ENCODE data around the gene LHCGR. TPM values are rescaled to one million over a fixed set of nuclear protein-coding genes. Genes with fewer than 3 reads are reported as not detected.

The LHCGR gene
- total RNA-seq, 2 experiments from 2014 or later = not detected

- H3K36me3 Mint-ChIP-seq (ENCODE audit: low read depth) = no peaks in the 10 kb centered on the region
- POLR2A ChIA-PET = no interaction called here
- H3K4me1 Mint-ChIP-seq (ENCODE audit: low read depth) = no peaks in the 10 kb centered on the region
- intact Hi-C loops (cut with micrococcal nuclease) = no loop called here
- no peak overlapping the region for H3K27ac Mint-ChIP-seq
- DNase-seq = no peak
- CTCF ChIA-PET = no interaction called here
- TF ChIP-seq CTCF (IDR thresholded peaks at IDR 0.05) = no peak
- H3K9me3 Mint-ChIP-seq = no peaks in the 10 kb centered on the region
- no peak for ATAC-seq
- H3K27me3 Mint-ChIP-seq = peaks cover 5% of the 10 kb centered on the region
- H3K4me3 Mint-ChIP-seq = no peak overlapping the region
These were observed 35.9 kb downstream of the LHCGR start for GRCh38 chr2:48719480-48720177.

GRCh38 chr2:48717846-48718245 lies 37.7 kb downstream of the LHCGR start:
- ChIA-PET POLR2A (no interaction called here), CTCF (no interaction called here)
- no peaks in the 10 kb centered on the region for H3K36me3 Mint-ChIP-seq (ENCODE audit: low read depth)
- H3K27ac Mint-ChIP-seq = no peak overlapping the region
- DNase-seq (no peak), ATAC-seq (no peak)
- intact Hi-C loops (cut with micrococcal nuclease) = no loop called here
- peaks cover 5% of the 10 kb centered on the region for H3K27me3 Mint-ChIP-seq
- no peak overlapping the region for H3K4me3 Mint-ChIP-seq
- no peaks in the 10 kb centered on the region for H3K9me3 Mint-ChIP-seq
- TF ChIP-seq CTCF (IDR thresholded peaks at IDR 0.05) = no peak
- no peaks in the 10 kb centered on the region for H3K4me1 Mint-ChIP-seq (ENCODE audit: low read depth)

- intact Hi-C loops (cut with micrococcal nuclease) = no loop called here
- POLR2A ChIA-PET = no interaction called here
- H3K4me3 Mint-ChIP-seq = no peak overlapping the region
- H3K4me1 Mint-ChIP-seq (ENCODE audit: low read depth) = no peaks in the 10 kb centered on the region
- H3K27ac Mint-ChIP-seq = no peak overlapping the region
- CTCF ChIA-PET = interaction anchor here (0.7 to 1.5 kb wide), 2 partner anchors 115 to 1572 kb away, joined by 3 read pairs; no protein-coding TSS in a partner anchor
- peaks cover 7% of the 10 kb centered on the region for H3K27me3 Mint-ChIP-seq
- no peaks in the 10 kb centered on the region for H3K9me3 Mint-ChIP-seq
- DNase-seq = no peak
- H3K36me3 Mint-ChIP-seq (ENCODE audit: low read depth) = no peaks in the 10 kb centered on the region
- no peak for TF ChIP-seq CTCF (IDR thresholded peaks at IDR 0.05)
- ATAC-seq = no peak
These were observed 39.6 kb downstream of the LHCGR start for GRCh38 chr2:48715956-48716355.

- TF ChIP-seq CTCF (IDR thresholded peaks at IDR 0.05) = no peak
- POLR2A ChIA-PET = no interaction called here
- no peak overlapping the region for H3K4me3 Mint-ChIP-seq
- H3K36me3 Mint-ChIP-seq (ENCODE audit: low read depth) = no peaks in the 10 kb centered on the region
- CTCF ChIA-PET = no interaction called here
- intact Hi-C loops (cut with micrococcal nuclease) = no loop called here
- H3K27me3 Mint-ChIP-seq = peaks cover 7% of the 10 kb centered on the region
- DNase-seq (no peak), ATAC-seq (no peak)
- no peaks in the 10 kb centered on the region for H3K9me3 Mint-ChIP-seq
- no peak overlapping the region for H3K27ac Mint-ChIP-seq
- H3K4me1 Mint-ChIP-seq (ENCODE audit: low read depth) = no peaks in the 10 kb centered on the region
These were observed 40.3 kb downstream of the LHCGR start for GRCh38 chr2:48715042-48715899.

- CTCF ChIA-PET = no interaction called here
- H3K36me3 Mint-ChIP-seq (ENCODE audit: low read depth) = no peaks in the 10 kb centered on the region
These were observed 41.3 kb downstream of the LHCGR start for GRCh38 chr2:48714245-48714644.

More at GRCh38 chr2:48714245-48714644, 41.3 kb downstream of the LHCGR start:
- peaks cover 7% of the 10 kb centered on the region for H3K27me3 Mint-ChIP-seq
- ATAC-seq = no peak
- intact Hi-C loops (cut with micrococcal nuclease) = no loop called here
- H3K4me1 Mint-ChIP-seq (ENCODE audit: low read depth) = no peaks in the 10 kb centered on the region
- TF ChIP-seq CTCF (IDR thresholded peaks at IDR 0.05) = no peak
- no peak for DNase-seq
- H3K4me3 Mint-ChIP-seq = no peak overlapping the region
- POLR2A ChIA-PET = no interaction called here
- H3K9me3 Mint-ChIP-seq = no peaks in the 10 kb centered on the region
- H3K27ac Mint-ChIP-seq = no peak overlapping the region
